ENCODE measurements around the gene CPNE7.

- no peak for TF ChIP-seq CTCF (IDR thresholded peaks at IDR 0.05; ENCODE audit: insufficient read depth, low read length, poor library complexity, severe bottlenecking)
- TF ChIP-seq EZH2phosphoT487 (conservative IDR thresholded peaks at IDR 0.05; ENCODE audit: low read length): no peak
These were observed 14.2 kb upstream of the CPNE7 start for GRCh38 chr16:89561142-89561883.

Data from SU-DHL-6 (cell line).